GM18870 (cell line): ENCODE data around the gene KCNT2.

Source experiments
- ATAC-seq: cut with Tn5 transposase; IDR thresholded peaks from one replicate; pipeline ENCODE4 v1.9.1; 2021; ENCODE audit warnings: moderate library complexity; ENCODE audit not compliant: unreplicated experiment

KCNT2 gene

GRCh38 chr1:196451103-196451502 is 157.1 kb downstream of the KCNT2 start:
- no peak for ATAC-seq

DNA sequence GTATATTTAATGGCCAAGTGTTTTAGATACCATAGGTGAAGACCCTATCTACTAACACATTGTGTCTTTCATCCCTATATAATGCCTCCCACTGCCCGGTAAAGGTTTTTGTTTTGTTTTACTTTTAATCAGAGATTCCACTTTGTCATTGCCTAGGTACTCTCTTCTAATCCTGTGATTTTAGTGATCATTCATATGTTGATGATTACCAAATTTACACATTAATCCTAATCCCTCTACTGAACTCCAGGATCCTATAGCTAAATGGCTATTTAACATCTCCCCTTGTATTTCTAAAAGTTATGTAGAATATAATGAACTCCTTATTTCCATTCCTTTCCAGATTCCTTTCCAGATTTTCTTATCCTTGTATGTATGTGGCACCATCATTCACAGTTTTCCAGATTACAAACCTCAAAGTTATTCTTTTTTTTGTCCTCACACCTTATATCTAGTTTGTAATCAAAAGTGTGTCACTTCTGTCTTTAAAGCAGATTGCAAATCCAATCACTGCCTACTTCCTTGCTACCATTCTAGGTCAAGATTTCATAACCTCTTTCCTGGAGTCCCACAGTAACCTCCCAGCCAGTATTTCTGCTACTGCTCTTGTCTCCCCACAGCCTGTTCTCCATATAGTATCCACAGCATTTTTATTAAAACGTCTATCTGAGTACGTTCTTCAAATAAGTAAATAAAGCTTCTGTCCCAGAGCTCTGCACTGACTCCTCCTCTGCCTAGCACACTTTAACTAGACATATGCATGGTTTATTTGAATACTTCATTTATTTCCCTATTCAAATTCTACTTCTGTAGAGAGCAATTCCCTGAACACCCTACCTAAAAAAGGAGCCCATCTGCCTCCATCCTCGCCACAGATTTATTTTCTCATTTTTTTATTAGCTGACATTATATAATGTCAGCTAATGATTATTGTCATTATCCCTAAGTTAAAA is 157.8 kb downstream of the KCNT2 start:
- ATAC-seq = no peak

- ATAC-seq = no peak
Measured at GRCh38 chr1:196449460-196449859, 158.8 kb downstream of the KCNT2 start.

- ATAC-seq = no peak
Measured at GRCh38 chr1:196445775-196446174, 162.5 kb downstream of the KCNT2 start.

GRCh38 chr1:196444634-196445033 is 163.6 kb downstream of the KCNT2 start:
- ATAC-seq = no peak

- no peak for ATAC-seq
Measured at GRCh38 chr1:196442366-196442765, 165.9 kb downstream of the KCNT2 start.

GRCh38 chr1:196440711-196441110 is 167.5 kb downstream of the KCNT2 start:
- ATAC-seq = no peak

DNA sequence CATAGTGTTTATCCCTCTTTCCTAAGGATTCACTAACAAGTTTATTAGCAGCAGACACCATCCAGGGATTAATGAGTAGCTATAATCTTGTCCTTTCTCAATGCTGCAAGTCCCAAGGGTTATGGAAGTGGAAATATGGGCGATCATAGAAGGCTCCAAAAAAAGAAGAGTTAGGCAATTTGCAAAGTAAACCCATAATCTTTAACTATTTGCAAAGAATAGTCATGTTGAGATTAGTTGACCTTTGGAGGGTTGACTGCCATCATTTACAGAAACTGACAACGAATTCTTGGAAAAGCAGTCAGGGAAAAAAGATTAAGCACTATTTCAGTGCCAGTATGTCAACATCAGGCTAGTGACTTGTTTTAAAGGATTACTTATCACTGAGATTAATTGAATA is 169.9 kb downstream of the KCNT2 start:
- ATAC-seq = no peak

- ATAC-seq = no peak
Measured at GRCh38 chr1:196437671-196438070, 170.6 kb downstream of the KCNT2 start.

- ATAC-seq = no peak
Measured at GRCh38 chr1:196433000-196433399, 175.2 kb downstream of the KCNT2 start.

DNA sequence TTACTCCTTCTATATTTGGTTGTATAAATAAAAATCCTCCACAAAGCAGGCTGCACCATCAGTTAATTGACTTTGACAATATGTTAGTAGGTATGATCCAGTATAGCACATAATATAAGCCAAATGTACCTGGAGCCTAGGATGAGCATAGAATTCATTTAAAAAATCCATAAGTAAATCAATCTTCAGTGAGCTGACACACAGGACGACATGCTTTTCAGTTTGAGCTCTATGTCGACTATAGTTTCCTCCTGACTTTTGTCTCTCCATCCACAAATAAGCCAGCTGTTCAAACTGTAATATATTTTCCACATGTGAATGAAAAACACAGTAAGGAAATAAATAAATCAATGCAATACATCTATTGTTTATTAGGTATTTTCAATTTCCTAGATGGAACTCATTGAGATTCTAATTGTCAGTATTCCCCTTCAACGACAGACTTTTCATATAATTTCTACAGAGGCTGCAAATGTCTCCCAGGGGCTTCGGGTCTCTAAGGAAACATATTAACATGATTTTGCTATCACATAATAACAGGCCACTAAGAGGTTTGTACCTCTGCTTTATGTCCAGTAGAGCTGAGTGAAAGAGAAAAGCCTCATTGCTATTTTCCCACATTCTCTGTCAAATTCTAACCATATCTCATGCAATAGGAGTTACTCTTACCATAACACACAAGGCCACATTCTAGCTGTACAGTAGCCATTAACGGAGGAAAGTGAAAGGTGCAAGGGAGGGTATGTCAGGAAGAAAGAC is 180.1 kb downstream of the KCNT2 start:
- ATAC-seq = no peak

DNA sequence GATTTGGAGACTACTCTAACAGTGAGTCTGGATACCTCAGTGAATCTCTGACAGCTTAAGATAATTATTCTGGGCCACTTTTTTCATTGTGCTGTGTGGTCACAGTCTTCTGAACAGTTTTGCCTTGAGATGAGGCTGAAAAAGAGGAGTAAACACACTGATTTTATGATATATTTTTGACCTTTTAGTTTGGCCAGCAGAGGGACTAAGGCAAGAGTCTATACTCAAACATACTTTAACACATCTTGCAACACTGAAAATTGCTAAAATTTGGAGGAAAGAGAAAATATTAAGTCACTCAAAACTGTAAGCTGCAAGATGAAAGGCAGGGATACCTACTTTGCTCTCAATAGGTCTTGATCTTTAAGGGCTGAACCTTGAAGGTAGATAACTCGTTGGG is 182.7 kb downstream of the KCNT2 start:
- ATAC-seq = no peak

GRCh38 chr1:196423612-196424011 is 184.6 kb downstream of the KCNT2 start:
- no peak for ATAC-seq

DNA sequence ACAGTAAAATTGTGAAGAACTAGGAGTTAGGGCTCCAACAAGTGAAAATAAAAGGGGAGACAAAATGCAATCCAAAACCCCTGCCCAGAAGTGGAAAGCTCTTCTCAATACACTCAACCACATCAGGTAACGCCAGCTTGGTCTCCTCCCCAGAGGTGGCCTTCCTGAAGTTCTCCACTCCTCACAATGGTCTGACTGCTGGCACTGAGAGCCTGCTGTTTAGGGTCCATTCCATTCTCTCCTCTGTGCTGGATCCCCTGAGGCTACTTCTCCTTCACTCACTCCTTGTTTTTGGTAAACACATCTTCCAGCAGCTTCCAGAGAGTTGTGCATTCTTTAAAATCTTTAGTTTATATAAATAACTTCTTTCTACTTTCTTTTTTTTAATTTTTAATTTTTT is 189.5 kb downstream of the KCNT2 start:
- ATAC-seq = no peak

DNA sequence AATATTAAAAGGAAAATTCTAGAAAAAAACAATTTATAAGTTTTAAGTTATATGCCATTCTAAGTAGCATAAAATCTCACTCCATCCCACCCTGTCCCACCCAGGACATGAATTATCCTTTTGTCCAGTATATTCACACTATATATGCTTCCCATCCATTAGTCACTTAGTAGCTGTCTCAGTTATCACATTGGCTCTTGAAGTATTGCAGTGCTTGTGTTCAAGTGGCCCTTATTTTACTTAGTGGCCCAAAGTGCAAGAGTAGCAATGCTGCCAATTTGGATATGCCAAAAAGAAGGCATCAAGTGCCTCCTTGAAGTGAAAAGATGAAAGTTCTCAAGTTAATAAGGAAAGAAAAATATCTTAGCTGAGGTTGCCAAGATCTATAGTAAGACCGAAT is 192.3 kb downstream of the KCNT2 start:
- ATAC-seq = no peak

DNA sequence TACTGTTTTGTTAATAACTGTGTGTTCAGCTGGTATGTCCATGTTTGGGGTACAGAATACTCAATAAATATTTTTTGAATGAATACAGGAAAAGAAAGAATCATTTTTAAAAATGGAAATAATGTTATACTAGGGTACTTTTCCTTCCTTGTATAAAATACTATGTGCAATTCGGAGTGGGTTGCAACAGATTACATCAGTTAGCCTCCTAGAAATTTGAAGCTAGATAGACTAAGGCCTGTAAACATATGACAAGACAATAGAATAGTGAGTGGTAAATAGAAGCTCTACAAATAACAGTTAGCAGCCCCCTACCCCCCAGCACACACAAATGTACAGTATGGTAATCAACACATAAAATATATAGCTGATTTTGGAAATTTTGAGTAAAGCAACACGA is 195.9 kb downstream of the KCNT2 start:
- no peak for ATAC-seq

GRCh38 chr1:196410768-196411167 is 197.5 kb downstream of the KCNT2 start:
- no peak for ATAC-seq

DNA sequence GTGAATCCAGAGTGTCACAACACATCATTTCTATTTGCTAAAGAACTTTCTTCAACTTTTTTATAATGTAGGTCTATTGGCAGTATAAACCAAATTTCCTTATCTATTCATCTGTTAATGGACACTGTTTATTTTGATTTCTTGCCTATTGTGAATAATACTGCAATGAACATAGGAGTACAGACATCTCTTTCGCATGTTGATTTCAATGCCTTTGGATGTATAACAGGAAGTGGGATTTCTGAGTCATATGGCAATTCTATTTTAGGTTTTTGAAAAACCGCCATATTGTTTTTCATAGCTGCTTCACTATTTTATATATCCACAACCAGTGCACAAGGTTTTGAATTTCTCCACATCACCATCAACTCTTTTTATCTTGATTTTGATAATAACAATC is 198.7 kb downstream of the KCNT2 start:
- no peak for ATAC-seq

GRCh38 chr1:196407358-196408051 is 200.7 kb downstream of the KCNT2 start:
- ATAC-seq = no peak

GRCh38 chr1:196405839-196406238 is 202.4 kb downstream of the KCNT2 start:
- ATAC-seq = no peak
